ENCODE data around the gene F7.

DNA sequence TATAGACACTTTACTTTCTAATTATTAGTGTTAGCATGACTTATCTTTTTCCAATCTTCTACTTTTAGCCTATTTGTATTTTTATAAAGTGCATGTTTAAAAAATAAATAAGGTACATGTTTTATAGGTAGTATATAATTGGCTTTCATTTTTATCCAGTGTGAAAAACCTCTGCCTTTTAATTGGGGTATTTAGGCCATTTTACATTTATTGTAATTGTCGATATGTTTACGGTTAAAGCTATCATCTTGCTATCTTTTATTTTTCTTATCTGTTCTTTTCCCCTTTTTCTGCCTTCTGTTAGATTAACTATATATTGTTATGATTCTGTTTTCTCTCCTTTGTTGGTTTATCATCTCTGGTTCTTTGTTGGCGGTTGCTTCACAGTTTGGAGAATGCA, 62.0 kb downstream of the F7 start:
- TF ChIP-seq, protein P1, sequence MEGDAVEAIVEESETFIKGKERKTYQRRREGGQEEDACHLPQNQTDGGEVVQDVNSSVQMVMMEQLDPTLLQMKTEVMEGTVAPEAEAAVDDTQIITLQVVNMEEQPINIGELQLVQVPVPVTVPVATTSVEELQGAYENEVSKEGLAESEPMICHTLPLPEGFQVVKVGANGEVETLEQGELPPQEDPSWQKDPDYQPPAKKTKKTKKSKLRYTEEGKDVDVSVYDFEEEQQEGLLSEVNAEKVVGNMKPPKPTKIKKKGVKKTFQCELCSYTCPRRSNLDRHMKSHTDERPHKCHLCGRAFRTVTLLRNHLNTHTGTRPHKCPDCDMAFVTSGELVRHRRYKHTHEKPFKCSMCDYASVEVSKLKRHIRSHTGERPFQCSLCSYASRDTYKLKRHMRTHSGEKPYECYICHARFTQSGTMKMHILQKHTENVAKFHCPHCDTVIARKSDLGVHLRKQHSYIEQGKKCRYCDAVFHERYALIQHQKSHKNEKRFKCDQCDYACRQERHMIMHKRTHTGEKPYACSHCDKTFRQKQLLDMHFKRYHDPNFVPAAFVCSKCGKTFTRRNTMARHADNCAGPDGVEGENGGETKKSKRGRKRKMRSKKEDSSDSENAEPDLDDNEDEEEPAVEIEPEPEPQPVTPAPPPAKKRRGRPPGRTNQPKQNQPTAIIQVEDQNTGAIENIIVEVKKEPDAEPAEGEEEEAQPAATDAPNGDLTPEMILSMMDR (IDR thresholded peaks at IDR 0.05 in 4 of 5, conservative IDR thresholded peaks at IDR 0.05 in 1 of 5) = no peak
- TF ChIP-seq POLR2A (IDR thresholded peaks at IDR 0.05) = no peak
